HG03108 (cell line): Measurements from ENCODE around the gene COPG2.
A peak's percentile ranks its signal among the peaks of the same experiment; 100 is the strongest.

Source experiments
- ATAC-seq: cut with Tn5 transposase; IDR thresholded peaks from one replicate; pipeline ENCODE4 v1.9.1; 2021; ENCODE audit warnings: moderate library complexity; ENCODE audit not compliant: unreplicated experiment

The COPG2 gene

DNA sequence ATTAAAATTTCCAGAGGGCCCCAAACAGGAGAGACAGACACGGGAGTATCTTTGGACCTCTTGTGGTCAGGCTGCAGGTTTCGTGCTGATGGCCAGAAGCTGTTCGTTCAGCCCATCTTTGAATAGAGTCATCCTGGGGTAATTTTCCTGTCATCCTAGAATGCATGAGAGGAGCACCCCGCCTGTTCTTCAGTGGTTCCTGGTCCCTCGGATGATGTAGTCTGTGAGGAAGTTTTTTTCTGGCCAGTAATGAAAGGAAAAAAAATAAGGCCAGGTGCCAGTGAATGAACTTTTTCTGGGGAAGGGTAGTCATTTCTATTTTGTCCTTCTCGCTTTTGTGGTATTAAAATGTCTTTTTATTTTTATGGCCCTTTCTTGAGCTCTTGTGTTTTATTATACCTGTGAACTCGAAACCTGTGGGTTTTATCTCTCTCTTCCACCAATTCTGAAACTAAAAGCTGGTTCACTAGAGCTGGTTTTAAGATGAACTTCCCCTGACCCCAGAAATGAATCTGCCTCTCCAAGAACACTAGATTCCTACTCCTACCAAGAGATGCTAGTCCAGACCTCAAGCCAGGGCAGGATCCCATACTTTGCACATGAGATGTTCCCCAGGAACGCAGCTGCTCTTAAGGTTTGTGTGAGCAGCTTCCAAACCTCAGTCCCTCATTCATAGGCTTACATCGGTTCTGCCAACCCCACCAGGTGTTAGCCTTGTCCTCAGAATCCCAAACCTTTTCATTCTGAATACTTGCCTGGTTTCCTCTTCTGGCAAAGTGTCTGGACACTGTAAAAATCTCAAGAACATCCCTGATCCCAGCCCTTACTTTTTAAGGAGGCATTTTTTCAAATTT, 192.0 kb downstream of the COPG2 start:
- ATAC-seq, result peak; percentile 87

DNA sequence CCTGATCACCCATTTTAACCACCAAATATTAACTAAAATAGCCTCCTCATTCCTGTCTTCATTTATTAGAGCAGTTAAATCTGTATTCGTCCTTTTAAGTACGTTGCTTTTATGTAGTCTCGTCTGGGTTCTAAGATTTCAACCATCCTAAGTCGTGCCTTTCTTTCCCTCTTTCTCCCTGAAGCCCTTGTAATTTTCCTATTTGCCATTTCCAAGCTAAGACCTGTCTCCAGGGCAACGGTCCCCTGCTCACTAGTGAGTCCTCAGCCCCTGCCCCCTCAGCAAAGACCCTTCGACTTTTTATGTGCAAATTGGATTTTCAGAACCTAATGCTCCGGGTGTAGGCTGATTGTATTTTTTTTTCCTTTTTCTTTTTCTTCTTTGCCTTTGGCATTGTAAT, 192.8 kb downstream of the COPG2 start:
- no peak for ATAC-seq

DNA sequence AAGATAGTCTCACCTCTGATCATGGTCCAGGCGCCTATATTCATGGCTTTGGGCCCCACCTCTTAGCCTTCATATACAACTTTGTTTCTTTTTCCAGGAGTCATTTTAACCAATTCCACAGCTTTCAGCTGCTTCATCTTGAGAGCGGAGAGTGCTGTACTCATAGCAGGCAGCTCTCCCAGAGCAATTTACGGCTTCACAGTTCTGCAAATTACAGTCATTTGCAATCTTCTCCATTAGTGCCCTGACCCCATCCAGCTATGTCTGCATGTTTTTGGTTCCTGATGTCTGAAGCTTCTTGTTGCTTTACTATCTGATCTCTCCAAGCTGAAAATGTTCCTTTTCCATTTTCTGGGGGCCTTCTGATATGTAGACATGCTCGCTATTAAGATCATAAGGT, 194.7 kb downstream of the COPG2 start:
- ATAC-seq, result no peak

DNA sequence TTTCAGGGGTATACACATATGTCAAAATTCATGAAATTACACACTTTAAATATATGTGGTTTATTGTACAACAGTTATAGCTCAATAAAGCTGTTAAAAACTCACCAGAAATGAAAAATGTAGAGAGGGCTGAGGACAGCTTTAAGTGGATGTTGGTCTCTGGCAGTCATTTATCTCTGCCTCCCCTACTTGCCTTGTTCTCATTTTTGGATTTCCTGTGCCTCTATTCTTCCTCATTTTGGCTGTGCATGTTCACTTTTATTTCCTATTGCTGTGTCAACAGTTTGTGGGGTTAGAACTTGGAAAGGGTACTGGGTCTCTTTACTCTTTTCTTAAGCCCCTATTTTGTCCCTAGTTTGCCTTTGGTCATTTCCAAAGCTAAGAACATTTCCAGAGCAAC, 195.3 kb downstream of the COPG2 start:
- no peak for ATAC-seq

DNA sequence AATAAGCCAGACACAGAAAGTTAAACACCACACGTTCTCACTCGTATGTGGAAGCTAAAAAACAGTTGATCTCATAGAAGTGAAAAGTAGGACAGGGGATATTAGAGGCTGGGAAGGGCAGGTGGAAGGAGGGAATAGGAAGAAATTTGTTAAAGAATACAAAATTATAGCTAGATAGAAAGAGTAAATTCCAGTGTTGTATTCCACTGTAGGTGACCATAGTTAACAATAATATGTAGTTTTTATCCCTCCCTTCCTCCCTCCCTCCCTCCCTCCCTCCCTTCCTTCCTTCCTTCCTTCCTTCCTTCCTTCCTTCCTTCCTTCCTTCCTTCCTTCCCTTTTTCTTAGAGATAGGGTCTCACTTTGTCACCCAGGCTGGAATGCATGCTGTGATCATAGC, 196.6 kb downstream of the COPG2 start:
- no peak for ATAC-seq

DNA sequence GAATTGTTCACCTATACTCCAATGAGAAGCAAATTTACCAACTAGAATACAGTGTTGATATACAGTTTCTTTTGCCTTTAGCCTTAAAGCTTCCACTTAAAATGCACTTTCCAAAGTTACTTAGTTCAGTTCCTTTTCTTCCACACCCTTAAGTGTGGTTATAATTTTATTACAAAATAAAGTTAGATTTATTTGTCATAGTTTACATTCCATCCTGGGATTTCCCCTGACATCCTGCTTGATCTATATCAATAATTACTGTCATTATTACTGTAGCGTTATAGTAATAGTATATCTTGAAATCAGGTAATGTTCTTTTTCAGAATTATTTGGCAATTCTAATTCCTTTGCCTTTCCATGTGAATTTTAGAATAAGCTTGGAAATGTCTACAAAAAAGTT, 199.9 kb downstream of the COPG2 start:
- no peak for ATAC-seq

DNA sequence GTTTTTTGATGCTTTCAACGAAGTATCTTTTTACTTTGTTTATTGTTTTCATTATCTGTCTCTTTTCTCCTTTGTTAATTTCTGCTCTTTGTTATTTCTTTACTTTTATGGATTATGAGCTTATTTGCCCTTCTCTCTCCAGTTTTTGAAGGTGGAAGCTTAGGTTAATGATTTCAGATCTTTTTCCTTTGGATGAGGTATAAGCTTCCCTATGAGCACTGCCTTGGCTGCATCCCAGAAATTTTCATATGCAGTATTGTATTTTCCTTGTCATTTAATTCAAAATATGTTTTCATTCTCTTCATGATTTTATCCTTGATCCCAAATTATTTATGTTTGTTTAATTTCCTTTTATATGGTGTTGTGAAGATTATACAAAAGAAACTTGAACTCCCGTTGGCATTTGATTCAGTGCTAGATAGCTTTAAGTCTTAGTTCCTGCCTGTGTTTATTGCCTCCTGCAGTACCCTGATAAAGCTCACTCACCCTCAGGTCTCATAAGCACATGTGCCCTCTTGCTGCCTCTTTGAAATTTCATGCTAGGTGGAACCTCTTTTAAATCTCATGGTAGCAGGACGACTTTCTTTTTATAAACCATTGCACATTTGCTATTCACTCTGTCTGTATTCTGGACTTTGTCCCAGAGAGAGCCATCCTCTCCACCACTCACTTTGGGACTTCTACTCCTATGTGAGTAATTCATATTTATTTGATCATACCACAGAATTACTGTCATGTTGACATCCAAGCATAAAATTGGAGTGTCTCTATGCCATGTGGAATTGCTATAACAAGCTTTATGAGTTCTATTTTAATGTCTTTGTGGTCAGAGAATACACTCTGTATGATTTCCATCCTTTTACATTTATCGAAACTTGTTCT, 204.8 kb downstream of the COPG2 start:
- ATAC-seq, result no peak

DNA sequence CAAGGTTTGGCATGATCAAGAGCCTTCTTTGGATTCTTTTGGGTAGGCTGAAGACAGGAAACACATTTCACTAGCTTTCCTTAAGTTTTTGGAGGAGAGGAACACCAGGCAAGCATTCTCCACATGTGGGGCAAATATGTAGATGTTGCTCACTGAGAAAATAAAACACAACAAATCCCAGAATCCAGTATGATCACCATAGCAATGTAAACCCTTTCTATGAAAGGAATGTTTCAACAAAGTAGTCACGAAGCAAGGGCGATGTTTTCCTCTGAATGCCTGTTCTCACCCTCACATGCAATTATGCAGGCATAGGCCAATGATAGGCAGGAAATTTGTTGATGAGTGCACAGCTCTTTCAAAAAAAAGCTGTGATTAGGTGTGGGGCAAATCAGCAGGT, 207.3 kb downstream of the COPG2 start:
- ATAC-seq, result no peak

DNA sequence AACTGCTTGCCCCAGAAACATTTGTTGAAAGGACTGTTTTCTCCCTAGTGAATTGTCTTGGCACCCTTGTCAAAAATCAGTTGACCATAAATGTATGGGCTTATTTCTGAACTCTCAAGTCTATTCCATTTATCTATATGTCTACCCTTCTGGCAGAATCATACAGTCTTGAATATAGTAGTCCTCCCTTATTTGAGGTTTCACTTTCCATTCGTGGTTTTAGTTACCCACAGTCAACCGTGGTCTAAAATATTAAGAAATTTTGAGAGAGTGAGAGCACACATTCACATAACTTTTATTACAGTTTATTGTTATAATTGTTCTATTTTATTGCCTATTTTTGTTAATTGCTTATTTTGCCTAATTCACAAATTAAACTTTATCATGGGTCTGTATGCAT, 210.3 kb downstream of the COPG2 start:
- ATAC-seq, result peak; percentile 52
